Naive B cell (primary cell): ENCODE results near the gene HTT. TPM values are rescaled to one million over a fixed set of nuclear protein-coding genes. Genes with fewer than 3 reads are reported as not detected.

Source experiments
- ATAC-seq, 2 donors: fragments of 150-1000 bp; cut with Tn5 transposase; 2 replicates each; pipeline ENCODE4 v1.10.0; 2021; ENCODE audit warnings: low read depth in 2 of 2, mild to moderate bottlenecking in 2 of 2, moderate library complexity in 2 of 2
- DNase-seq: peaks from one replicate; pipeline ENCODE4 v3.0.0; 2022
- H3K27ac Mint-ChIP-seq, 6 donors: one replicate each; pipeline ENCODE4 v1.8.0; 2020 to 2022; ENCODE audit warnings: mild to moderate bottlenecking in 6 of 6, mixed read lengths in 6 of 6, moderate library complexity in 5 of 6, inconsistent platforms in 2 of 6
- H3K27me3 Mint-ChIP-seq, 3 donors: one replicate each; pipeline ENCODE4 v1.8.0; 2021 to 2022; ENCODE audit warnings: mixed read lengths in 3 of 3, mild to moderate bottlenecking in 1 of 3
- H3K36me3 Mint-ChIP-seq, 2 donors: one replicate each; pipeline ENCODE4 v1.8.0; 2020 to 2022; ENCODE audit warnings: mixed read lengths in 2 of 2, inconsistent platforms in 1 of 2, mild to moderate bottlenecking in 1 of 2
- H3K4me1 Mint-ChIP-seq, 3 donors: one replicate each; pipeline ENCODE4 v1.8.0; 2020 to 2022; ENCODE audit warnings: mixed read lengths in 3 of 3, inconsistent platforms in 1 of 3, mild to moderate bottlenecking in 1 of 3, moderate library complexity in 1 of 3
- H3K4me3 Mint-ChIP-seq, 8 donors: one replicate each; pipeline ENCODE4 v1.8.0; 2020 to 2022; ENCODE audit warnings: mild to moderate bottlenecking in 8 of 8, mixed read lengths in 8 of 8, moderate library complexity in 8 of 8, inconsistent platforms in 2 of 8
- H3K9me3 Mint-ChIP-seq, 7 donors: one replicate each; pipeline ENCODE4 v1.8.0; 2020 to 2022; ENCODE audit warnings: mixed read lengths in 7 of 7, mild to moderate bottlenecking in 5 of 7, inconsistent platforms in 2 of 7, moderate library complexity in 1 of 7
- polyA plus RNA-seq, 6 donors: library from polyadenylated mRNA; unstranded; fragments of 300-500 nt; fragmentation: Illumina TruSeq; gene quantifications; one replicate each; pipeline ENCODE4 v1.2.3, GENCODE V29; 2021; ENCODE audit warnings: low read depth in 6 of 6

The HTT gene
- polyA plus RNA-seq, 6 donors from 2014 or later, result 8.7 to 15.4 (median 11.0) TPM

- DNase-seq, result no peak
- H3K27ac Mint-ChIP-seq, result peak overlapping the region in 5 of 6 donors; percentile 54 to 95 (median 89)
- peaks cover 5 to 17% of the 10 kb centered on the region in 2 donors for H3K36me3 Mint-ChIP-seq
- H3K27me3 Mint-ChIP-seq, result no peaks in the 10 kb centered on the region
- H3K4me3 Mint-ChIP-seq, result peak overlapping the region in 4 of 8 donors; percentile 33 to 44 (median 40)
- peaks cover 0 to 15% (median 4%) of the 10 kb centered on the region in 7 donors for H3K9me3 Mint-ChIP-seq
- peaks cover 23 to 28% (median 27%) of the 10 kb centered on the region in 3 donors for H3K4me1 Mint-ChIP-seq
- no peak for ATAC-seq
Observed at GRCh38 chr4:3059943-3060342, 14.5 kb upstream of the HTT start.

- DNase-seq, result no peak
Observed at GRCh38 chr4:3060946-3061345, 13.5 kb upstream of the HTT start.

GRCh38 chr4:3062471-3062870 is 12.0 kb upstream of the HTT start:
- Mint-ChIP-seq H3K27me3 (no peaks in the 10 kb centered on the region), H3K27ac (peak overlapping the region in 1 of 6 donors; percentile 51), H3K9me3 (no peaks in the 10 kb centered on the region), H3K4me1 (peaks cover 23 to 27% (median 25%) of the 10 kb centered on the region in 3 donors), H3K4me3 (no peak overlapping the region), H3K36me3 (peaks cover 11 to 17% of the 10 kb centered on the region in 2 donors)
- ATAC-seq (no peak), DNase-seq (no peak)

More at GRCh38 chr4:3060946-3061345, 13.5 kb upstream of the HTT start:
- Mint-ChIP-seq H3K4me3 (no peak overlapping the region), H3K27me3 (no peaks in the 10 kb centered on the region), H3K9me3 (peaks cover 0 to 8% (median 0%) of the 10 kb centered on the region in 7 donors), H3K4me1 (peaks cover 23 to 28% (median 27%) of the 10 kb centered on the region in 3 donors), H3K36me3 (peaks cover 6 to 10% of the 10 kb centered on the region in 2 donors), H3K27ac (peak overlapping the region in 1 of 6 donors; percentile 54)
- ATAC-seq, result no peak

- ATAC-seq (no peak), DNase-seq (no peak)
- Mint-ChIP-seq H3K9me3 (no peaks in the 10 kb centered on the region), H3K4me1 (peaks cover 3 to 11% (median 7%) of the 10 kb centered on the region in 3 donors), H3K27me3 (no peaks in the 10 kb centered on the region), H3K27ac (no peak overlapping the region), H3K36me3 (peaks cover 11 to 17% of the 10 kb centered on the region in 2 donors), H3K4me3 (no peak overlapping the region)
Observed at GRCh38 chr4:3065551-3065950, 8.9 kb upstream of the HTT start.

GRCh38 chr4:3066836-3067400 is 7.6 kb upstream of the HTT start:
- DNase-seq (no peak), ATAC-seq (no peak)
- Mint-ChIP-seq H3K9me3 (no peaks in the 10 kb centered on the region), H3K36me3 (peaks cover 11 to 17% of the 10 kb centered on the region in 2 donors), H3K27ac (peak overlapping the region in 1 of 6 donors; percentile 75), H3K27me3 (no peaks in the 10 kb centered on the region), H3K4me1 (peaks cover 3 to 7% (median 7%) of the 10 kb centered on the region in 3 donors), H3K4me3 (peak overlapping the region in 1 of 8 donors; percentile 33)

GRCh38 chr4:3067473-3068001 is 6.9 kb upstream of the HTT start:
- peaks cover 11 to 17% of the 10 kb centered on the region in 2 donors for H3K36me3 Mint-ChIP-seq
- no peak overlapping the region for H3K4me3 Mint-ChIP-seq
- H3K9me3 Mint-ChIP-seq, result no peaks in the 10 kb centered on the region
- peak overlapping the region in 1 of 6 donors; percentile 93 for H3K27ac Mint-ChIP-seq
- DNase-seq (no peak), ATAC-seq (no peak)
- H3K4me1 Mint-ChIP-seq, result peaks cover 3 to 7% (median 7%) of the 10 kb centered on the region in 3 donors
- H3K27me3 Mint-ChIP-seq, result no peaks in the 10 kb centered on the region

- peak overlapping the region in 1 of 8 donors; percentile 43 for H3K4me3 Mint-ChIP-seq
- H3K27ac Mint-ChIP-seq, result peak overlapping the region in 2 of 6 donors; percentile 39 to 68
- H3K36me3 Mint-ChIP-seq, result peaks cover 9 to 11% of the 10 kb centered on the region in 2 donors
- H3K27me3 Mint-ChIP-seq, result no peaks in the 10 kb centered on the region
- H3K9me3 Mint-ChIP-seq, result no peaks in the 10 kb centered on the region
- ATAC-seq (no peak), DNase-seq (no peak)
- H3K4me1 Mint-ChIP-seq, result peaks cover 0 to 3% (median 0%) of the 10 kb centered on the region in 3 donors
Observed at GRCh38 chr4:3069661-3070199, 4.8 kb upstream of the HTT start.

- Mint-ChIP-seq H3K27me3 (no peaks in the 10 kb centered on the region), H3K4me3 (peak overlapping the region in 1 of 8 donors; percentile 81), H3K27ac (peak overlapping the region in 1 of 6 donors; percentile 37), H3K9me3 (no peaks in the 10 kb centered on the region), H3K4me1 (peaks cover 8 to 11% (median 9%) of the 10 kb centered on the region in 3 donors), H3K36me3 (peaks cover 6 to 9% of the 10 kb centered on the region in 2 donors)
- no peak for ATAC-seq
- DNase-seq, result no peak
Observed at GRCh38 chr4:3070709-3071500, 3.6 kb upstream of the HTT start.

GRCh38 chr4:3071811-3072210 is 2.7 kb upstream of the HTT start:
- DNase-seq, result no peak
- H3K36me3 Mint-ChIP-seq, result peaks cover 1 to 7% of the 10 kb centered on the region in 2 donors
- H3K9me3 Mint-ChIP-seq, result no peaks in the 10 kb centered on the region

GRCh38 chr4:3073158-3074077 is 1.1 kb upstream of the HTT start:
- Mint-ChIP-seq H3K9me3 (no peaks in the 10 kb centered on the region), H3K4me3 (peak overlapping the region; percentile 24 to 96 (median 60)), H3K27me3 (no peaks in the 10 kb centered on the region), H3K27ac (peak overlapping the region in 3 of 6 donors; percentile 18 to 87 (median 52)), H3K36me3 (no peaks in the 10 kb centered on the region), H3K4me1 (peaks cover 19 to 34% (median 24%) of the 10 kb centered on the region in 3 donors)
- DNase-seq, result no peak
- no peak for ATAC-seq

More at GRCh38 chr4:3071811-3072210, 2.7 kb upstream of the HTT start:
- peak overlapping the region in 5 of 8 donors; percentile 1 to 81 (median 54) for H3K4me3 Mint-ChIP-seq
- no peak for ATAC-seq
- H3K27me3 Mint-ChIP-seq, result no peaks in the 10 kb centered on the region
- peak overlapping the region in 2 of 6 donors; percentile 45 for H3K27ac Mint-ChIP-seq
- H3K4me1 Mint-ChIP-seq, result peaks cover 11 to 20% (median 12%) of the 10 kb centered on the region in 3 donors

GRCh38 chr4:3074846-3075651 is 568 bp downstream of the HTT start:
- ATAC-seq (peak; percentile 3), DNase-seq (peak; percentile 47)
- H3K4me1 Mint-ChIP-seq, result peaks cover 34 to 47% (median 35%) of the 10 kb centered on the region in 3 donors
- H3K4me3 Mint-ChIP-seq, result peak overlapping the region; percentile 84 to 96 (median 92)
- H3K9me3 Mint-ChIP-seq, result no peaks in the 10 kb centered on the region
- H3K36me3 Mint-ChIP-seq, result no peaks in the 10 kb centered on the region
- H3K27me3 Mint-ChIP-seq, result no peaks in the 10 kb centered on the region
- H3K27ac Mint-ChIP-seq, result peak overlapping the region in 5 of 6 donors; percentile 72 to 96 (median 89)

GRCh38 chr4:3075652-3075981 is 1.1 kb downstream of the HTT start:
- no peaks in the 10 kb centered on the region for H3K27me3 Mint-ChIP-seq
- DNase-seq, result no peak
- no peak for ATAC-seq
- H3K27ac Mint-ChIP-seq, result peak overlapping the region in 5 of 6 donors; percentile 84 to 96 (median 88)
- no peaks in the 10 kb centered on the region for H3K9me3 Mint-ChIP-seq
- H3K4me3 Mint-ChIP-seq, result peak overlapping the region; percentile 84 to 95 (median 88)
- peaks cover 39 to 52% (median 40%) of the 10 kb centered on the region in 3 donors for H3K4me1 Mint-ChIP-seq
- H3K36me3 Mint-ChIP-seq, result no peaks in the 10 kb centered on the region
